HUES48 (cell line): Measurements from ENCODE around the gene RAB1B.

ENCODE experiments used
- H3K27ac ChIP-seq: one replicate; pipeline ENCODE4 v1.7.0; 2013; ENCODE audit warnings: low read depth, low read length, inconsistent platforms
- H3K27me3 ChIP-seq: 2 replicates; pipeline ENCODE4 v1.6.1; 2013; ENCODE audit warnings: mild to moderate bottlenecking, low read length; ENCODE audit not compliant: control insufficient read depth, insufficient read depth
- H3K36me3 ChIP-seq: 2 replicates; pipeline ENCODE4 v1.6.1; 2013; ENCODE audit warnings: low read length; ENCODE audit not compliant: control insufficient read depth, insufficient read depth
- H3K4me1 ChIP-seq: 2 replicates; pipeline ENCODE4 v1.6.1; 2013; ENCODE audit warnings: mild to moderate bottlenecking, low read length; ENCODE audit not compliant: control insufficient read depth, insufficient read depth
- H3K4me3 ChIP-seq: 2 replicates; pipeline ENCODE4 v1.5.1; 2013; ENCODE audit warnings: mild to moderate bottlenecking, low read depth, low read length
- H3K9ac ChIP-seq: 2 replicates; pipeline ENCODE4 v1.6.1; 2013; ENCODE audit warnings: mild to moderate bottlenecking, low read depth, low read length, moderate library complexity
- H3K9me3 ChIP-seq: 2 replicates; pipeline ENCODE4 v1.6.1; 2013; ENCODE audit warnings: low read length; ENCODE audit not compliant: control insufficient read depth, insufficient read depth

RAB1B gene

DNA sequence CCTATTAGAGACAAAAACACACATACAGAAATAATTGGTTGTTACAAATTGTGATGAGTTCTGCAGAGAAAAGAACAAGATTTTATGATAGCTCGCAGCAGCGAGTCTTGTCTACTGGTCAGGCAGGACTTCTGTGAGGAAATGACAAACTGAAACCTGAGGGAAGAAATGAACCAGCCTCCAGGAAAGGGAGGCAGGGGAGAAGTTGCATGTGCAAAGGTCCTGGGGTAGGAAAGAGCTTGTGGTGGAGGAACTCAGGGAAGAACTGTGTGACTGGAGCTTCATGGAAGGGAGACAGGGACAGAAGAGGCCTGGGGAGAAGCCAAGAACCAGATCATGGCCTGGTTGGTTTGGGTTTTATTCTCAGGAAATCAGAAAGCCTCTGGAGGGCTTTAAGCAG is 9.2 kb upstream of the RAB1B start:
- Histone ChIP-seq H3K27ac (no peak overlapping the region), H3K9ac (no peak overlapping the region), H3K4me3 (no peak overlapping the region)

DNA sequence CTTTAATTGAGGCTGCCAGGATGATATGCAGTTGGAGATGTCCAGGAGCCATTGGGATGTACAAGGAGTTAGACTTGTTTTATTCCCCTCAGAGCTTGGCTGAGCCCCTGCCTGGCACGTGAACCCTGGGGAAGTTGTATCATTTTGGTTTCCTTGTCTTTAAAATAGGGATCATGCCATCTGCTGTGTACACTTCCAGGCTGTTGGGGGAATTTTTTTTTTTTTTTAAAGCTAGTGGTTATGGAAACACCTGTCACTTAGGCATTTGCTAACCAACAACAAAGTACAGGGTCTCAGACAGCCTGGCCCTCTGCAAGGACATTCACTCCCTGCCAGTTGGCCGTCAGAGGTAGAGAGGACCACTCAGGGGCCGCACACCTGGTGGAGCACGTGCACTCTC is 8.5 kb upstream of the RAB1B start:
- no peak overlapping the region for H3K27ac ChIP-seq
- peaks cover 56% of the 10 kb centered on the region for H3K36me3 ChIP-seq
- H3K9me3 ChIP-seq = no peaks in the 10 kb centered on the region
- H3K4me1 ChIP-seq = peaks cover 10% of the 10 kb centered on the region; the same call in 1 of the 2 replicates
- no peak overlapping the region for H3K9ac ChIP-seq
- no peak overlapping the region for H3K4me3 ChIP-seq
- no peaks in the 10 kb centered on the region for H3K27me3 ChIP-seq

More for the DNA sequence above, 9.2 kb upstream of the RAB1B start:
- Histone ChIP-seq H3K36me3 (peaks cover 49% of the 10 kb centered on the region), H3K9me3 (no peaks in the 10 kb centered on the region), H3K27me3 (no peaks in the 10 kb centered on the region), H3K4me1 (peaks cover 10% of the 10 kb centered on the region; the same call in 1 of the 2 replicates)

DNA sequence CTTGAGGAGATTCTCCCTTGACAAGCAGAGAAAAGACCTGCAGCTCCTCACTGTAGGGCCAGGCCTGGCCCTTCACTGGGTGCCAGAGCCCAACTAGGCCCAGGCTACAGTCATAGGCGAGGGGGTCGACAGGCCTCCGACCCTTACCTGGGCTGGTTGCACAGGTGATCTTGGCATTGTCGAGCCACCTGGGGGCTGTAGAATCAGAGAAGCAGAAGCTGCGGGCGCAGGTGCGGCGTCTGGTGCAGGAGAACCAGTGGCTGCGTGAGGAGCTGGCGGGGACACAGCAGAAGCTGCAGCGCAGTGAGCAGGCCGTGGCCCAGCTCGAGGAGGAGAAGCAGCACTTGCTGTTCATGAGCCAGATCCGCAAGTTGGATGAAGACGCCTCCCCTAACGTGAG is 6.9 kb upstream of the RAB1B start:
- Histone ChIP-seq H3K9me3 (no peaks in the 10 kb centered on the region), H3K36me3 (peaks cover 68% of the 10 kb centered on the region), H3K27me3 (no peaks in the 10 kb centered on the region), H3K9ac (no peak overlapping the region), H3K4me3 (no peak overlapping the region), H3K27ac (no peak overlapping the region), H3K4me1 (peaks cover 8% of the 10 kb centered on the region; the same call in 1 of the 2 replicates)

DNA sequence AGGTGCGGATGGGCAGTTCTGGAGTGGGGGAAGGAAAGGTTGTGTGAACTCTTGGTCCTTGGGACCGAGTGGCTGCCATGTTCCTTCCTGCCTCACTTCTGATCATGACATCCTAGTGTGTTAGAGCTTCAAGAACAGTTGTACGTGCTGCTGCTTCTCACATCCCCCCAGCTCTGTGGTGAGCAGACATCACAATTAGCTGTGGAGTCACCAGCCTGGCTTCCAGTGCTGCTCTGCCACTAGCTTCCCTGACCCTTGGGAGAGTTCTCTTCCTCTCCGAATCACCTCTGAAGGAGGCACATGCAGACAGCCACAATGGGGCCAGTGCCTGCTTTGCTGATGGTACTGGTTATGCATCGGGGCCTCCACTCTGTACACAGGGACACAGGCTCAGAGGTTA is 6.2 kb upstream of the RAB1B start:
- Histone ChIP-seq H3K4me1 (peaks cover 6% of the 10 kb centered on the region; the same call in 1 of the 2 replicates), H3K36me3 (peaks cover 70% of the 10 kb centered on the region)

DNA sequence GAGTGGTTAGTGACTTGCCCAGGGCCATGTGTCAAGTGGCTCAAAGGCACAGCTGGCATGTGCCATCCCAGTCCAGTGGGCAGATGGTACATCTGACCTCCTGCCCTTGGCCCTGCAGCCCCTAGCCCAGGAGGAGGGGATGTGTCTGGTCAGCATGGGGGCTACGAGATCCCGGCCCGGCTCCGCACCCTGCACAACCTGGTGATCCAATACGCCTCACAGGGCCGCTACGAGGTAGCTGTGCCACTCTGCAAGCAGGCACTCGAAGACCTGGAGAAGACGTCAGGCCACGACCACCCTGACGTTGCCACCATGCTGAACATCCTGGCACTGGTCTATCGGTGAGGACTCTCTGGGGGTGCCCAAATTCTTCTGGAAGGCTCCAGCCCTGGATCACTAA is 5.7 kb upstream of the RAB1B start:
- Histone ChIP-seq H3K36me3 (peaks cover 70% of the 10 kb centered on the region), H3K9ac (no peak overlapping the region), H3K9me3 (no peaks in the 10 kb centered on the region), H3K4me3 (no peak overlapping the region), H3K4me1 (peaks cover 6% of the 10 kb centered on the region; the same call in 1 of the 2 replicates), H3K27ac (no peak overlapping the region), H3K27me3 (no peaks in the 10 kb centered on the region)

More for the DNA sequence above, 6.2 kb upstream of the RAB1B start:
- Histone ChIP-seq H3K4me3 (no peak overlapping the region), H3K27ac (no peak overlapping the region), H3K9ac (no peak overlapping the region), H3K9me3 (no peaks in the 10 kb centered on the region), H3K27me3 (no peaks in the 10 kb centered on the region)

DNA sequence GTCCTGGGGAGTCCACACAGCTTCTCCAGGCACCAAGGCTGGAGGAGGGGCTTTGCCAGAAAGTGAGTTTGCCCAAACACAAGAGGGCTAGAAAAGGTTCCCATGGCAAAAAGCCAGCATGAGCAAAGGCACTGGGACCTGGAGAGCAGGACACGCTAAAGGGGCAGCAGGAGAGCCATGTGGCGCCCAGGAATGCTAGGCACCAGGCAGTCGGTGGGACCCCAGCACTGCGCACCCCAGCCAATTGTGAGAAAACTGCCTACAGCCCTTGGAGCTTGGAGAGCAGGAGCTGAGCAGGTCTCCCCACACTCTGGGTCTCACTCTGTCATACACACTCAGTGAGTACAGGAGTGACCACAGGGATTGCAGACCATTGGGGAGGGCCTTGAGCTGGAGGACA is 5.2 kb upstream of the RAB1B start:
- no peak overlapping the region for H3K4me3 ChIP-seq
- peaks cover 70% of the 10 kb centered on the region for H3K36me3 ChIP-seq
- peaks cover 6% of the 10 kb centered on the region; the same call in 1 of the 2 replicates for H3K4me1 ChIP-seq

DNA sequence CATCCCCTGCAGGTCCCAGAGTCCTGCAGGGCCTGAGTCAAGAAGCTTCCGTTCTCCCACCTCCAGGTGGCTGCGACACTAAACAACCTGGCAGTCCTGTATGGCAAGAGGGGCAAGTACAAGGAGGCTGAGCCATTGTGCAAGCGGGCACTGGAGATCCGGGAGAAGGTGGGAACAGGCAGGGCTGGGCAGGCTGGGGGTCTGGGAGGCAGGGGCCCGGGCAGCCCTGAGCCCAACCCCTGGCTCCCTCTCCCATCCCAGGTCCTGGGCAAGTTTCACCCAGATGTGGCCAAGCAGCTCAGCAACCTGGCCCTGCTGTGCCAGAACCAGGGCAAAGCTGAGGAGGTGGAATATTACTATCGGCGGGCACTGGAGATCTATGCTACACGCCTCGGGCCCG is 4.7 kb upstream of the RAB1B start:
- Histone ChIP-seq H3K4me3 (no peak overlapping the region), H3K4me1 (peaks cover 2% of the 10 kb centered on the region; the same call in 1 of the 2 replicates), H3K36me3 (peaks cover 70% of the 10 kb centered on the region), H3K27me3 (no peaks in the 10 kb centered on the region), H3K9ac (no peak overlapping the region), H3K9me3 (no peaks in the 10 kb centered on the region), H3K27ac (no peak overlapping the region)

More for the DNA sequence above, 5.2 kb upstream of the RAB1B start:
- Histone ChIP-seq H3K9me3 (no peaks in the 10 kb centered on the region), H3K9ac (no peak overlapping the region), H3K27me3 (no peaks in the 10 kb centered on the region), H3K27ac (no peak overlapping the region)

DNA sequence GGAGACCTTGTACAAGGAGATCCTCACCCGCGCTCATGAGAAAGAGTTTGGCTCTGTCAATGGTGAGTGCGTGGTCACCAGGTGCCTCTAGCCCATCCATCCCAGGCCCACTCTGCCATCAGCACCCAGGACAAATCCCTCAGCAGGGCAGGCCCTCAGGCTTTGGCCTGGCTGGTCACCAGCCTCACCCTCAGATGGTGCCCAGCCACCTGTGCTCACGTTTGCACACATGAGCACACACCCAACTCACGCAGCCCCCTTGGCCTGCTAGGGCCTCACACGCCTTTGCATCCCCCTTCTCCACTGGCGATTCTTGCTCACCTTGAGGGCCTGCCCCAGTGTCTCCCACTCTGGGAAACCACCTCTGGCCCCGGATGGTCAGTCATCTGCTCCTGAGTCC is 4.1 kb upstream of the RAB1B start:
- H3K9ac ChIP-seq = no peak overlapping the region
- no peaks in the 10 kb centered on the region for H3K9me3 ChIP-seq
- peaks cover 2% of the 10 kb centered on the region; the same call in 1 of the 2 replicates for H3K4me1 ChIP-seq
- no peaks in the 10 kb centered on the region for H3K27me3 ChIP-seq
- H3K36me3 ChIP-seq = peaks cover 65% of the 10 kb centered on the region
- no peak overlapping the region for H3K27ac ChIP-seq
- H3K4me3 ChIP-seq = no peak overlapping the region

DNA sequence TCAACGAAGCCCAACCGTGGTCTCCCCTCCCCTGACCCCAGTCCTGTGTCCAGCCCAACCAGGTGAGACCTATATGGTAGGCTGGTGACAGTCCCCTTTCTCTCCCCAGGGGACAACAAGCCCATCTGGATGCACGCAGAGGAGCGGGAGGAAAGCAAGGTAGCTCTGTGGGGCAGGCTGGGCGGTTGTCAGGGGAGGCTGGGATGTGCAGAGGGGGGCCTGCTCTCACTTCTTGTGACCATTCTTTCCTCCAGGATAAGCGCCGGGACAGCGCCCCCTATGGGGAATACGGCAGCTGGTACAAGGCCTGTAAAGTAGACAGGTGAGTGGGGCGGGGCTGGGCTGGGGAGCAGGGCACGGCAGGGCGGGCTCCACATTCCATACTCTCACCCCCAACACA is 3.5 kb upstream of the RAB1B start:
- peaks cover 59% of the 10 kb centered on the region for H3K36me3 ChIP-seq

DNA sequence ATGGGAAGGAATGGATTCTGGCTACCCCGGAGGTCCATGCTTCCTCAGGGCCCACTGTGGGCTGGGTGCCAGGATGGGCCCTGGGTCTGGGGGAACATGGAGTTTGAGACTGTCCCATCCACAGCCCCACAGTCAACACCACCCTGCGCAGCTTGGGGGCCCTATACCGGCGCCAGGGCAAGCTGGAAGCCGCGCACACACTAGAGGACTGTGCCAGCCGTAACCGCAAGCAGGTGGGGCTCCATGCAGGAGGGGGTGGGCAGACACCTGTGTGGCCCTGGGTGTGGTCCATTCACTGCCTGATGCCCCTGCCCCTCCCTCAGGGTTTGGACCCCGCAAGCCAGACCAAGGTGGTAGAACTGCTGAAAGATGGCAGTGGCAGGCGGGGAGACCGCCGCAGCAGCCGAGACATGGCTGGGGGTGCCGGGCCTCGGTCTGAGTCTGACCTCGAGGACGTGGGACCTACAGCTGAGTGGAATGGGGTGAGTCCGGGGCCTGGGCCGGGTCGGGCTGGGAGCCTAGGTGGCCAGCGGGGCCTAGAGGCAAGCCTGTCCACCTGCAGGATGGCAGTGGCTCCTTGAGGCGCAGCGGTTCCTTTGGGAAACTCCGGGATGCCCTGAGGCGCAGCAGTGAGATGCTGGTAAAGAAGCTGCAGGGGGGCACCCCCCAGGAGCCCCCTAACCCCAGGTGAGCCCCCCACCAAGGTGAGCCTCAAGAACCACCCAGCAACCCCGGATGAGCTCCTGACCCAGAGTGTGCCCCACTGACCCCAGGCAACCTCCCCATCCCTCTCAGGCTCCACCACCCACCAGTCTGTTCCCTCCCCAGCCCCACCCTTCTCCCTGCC is 2.7 kb upstream of the RAB1B start:
- Histone ChIP-seq H3K36me3 (peaks cover 55% of the 10 kb centered on the region), H3K9ac (no peak overlapping the region), H3K27me3 (no peaks in the 10 kb centered on the region), H3K9me3 (no peaks in the 10 kb centered on the region), H3K27ac (no peak overlapping the region), H3K4me3 (no peak overlapping the region), H3K4me1 (peaks cover 8% of the 10 kb centered on the region; the same call in 1 of the 2 replicates)

More for the DNA sequence above, 3.5 kb upstream of the RAB1B start:
- no peaks in the 10 kb centered on the region for H3K9me3 ChIP-seq
- H3K27me3 ChIP-seq = no peaks in the 10 kb centered on the region
- peaks cover 7% of the 10 kb centered on the region; the same call in 1 of the 2 replicates for H3K4me1 ChIP-seq
- H3K9ac ChIP-seq = no peak overlapping the region
- H3K27ac ChIP-seq = no peak overlapping the region
- no peak overlapping the region for H3K4me3 ChIP-seq

DNA sequence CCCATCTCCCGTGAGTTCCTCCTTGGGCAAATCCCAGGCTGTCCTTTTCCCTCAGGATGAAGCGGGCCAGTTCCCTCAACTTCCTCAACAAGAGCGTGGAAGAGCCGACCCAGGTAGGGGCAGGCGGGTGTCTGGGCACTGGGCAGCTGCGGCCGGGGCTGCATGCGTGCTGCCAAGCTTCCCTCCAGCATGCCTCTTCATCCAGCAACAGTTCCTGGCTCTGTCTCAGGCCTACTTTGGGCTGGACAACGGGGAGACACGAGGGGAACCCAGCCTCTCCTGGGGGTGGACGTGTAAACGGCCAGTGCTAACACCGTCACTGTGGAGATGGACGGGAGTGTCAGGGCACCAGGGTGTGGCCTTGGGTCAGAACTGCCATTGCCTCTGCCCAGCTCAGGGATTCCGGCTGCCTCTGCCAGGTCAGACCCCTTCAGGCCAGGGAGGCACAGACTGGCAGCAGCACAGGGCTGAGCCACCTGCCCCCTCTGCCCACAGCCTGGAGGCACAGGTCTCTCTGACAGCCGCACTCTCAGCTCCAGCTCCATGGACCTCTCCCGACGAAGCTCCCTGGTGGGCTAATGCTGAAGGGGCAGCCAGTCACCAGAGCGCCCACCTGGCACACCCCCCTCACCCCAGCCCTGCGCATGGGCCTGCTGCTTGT is 1.9 kb upstream of the RAB1B start:
- H3K4me1 ChIP-seq = peaks cover 8% of the 10 kb centered on the region; the same call in 1 of the 2 replicates
- no peaks in the 10 kb centered on the region for H3K9me3 ChIP-seq
- H3K9ac ChIP-seq = no peak overlapping the region
- H3K36me3 ChIP-seq = peaks cover 48% of the 10 kb centered on the region
- H3K27ac ChIP-seq = peak overlapping the region; percentile 57
- H3K27me3 ChIP-seq = no peaks in the 10 kb centered on the region
- peak overlapping the region; percentile 90; the same call in 1 of the 2 replicates for H3K4me3 ChIP-seq
